SH-SY5Y (cell line): ENCODE data around the gene EYA4.

Experiments used
- GATA2 ChIP-seq: IDR thresholded peaks from 2 replicates; pipeline ENCODE4 v1.6.1; 2011; ENCODE audit warnings: mild to moderate bottlenecking, low read depth, low read length
- GATA3 ChIP-seq: IDR thresholded peaks from 2 replicates; pipeline ENCODE4 v1.6.1; 2011; ENCODE audit warnings: low read depth, mild to moderate bottlenecking, low read length, moderate library complexity

- TF ChIP-seq GATA2 = no peak
- TF ChIP-seq GATA3 = no peak
These were observed 92.7 kb downstream of the EYA4 start for GRCh38 chr6:133333852-133334251.
